SKM-1 treated with dmso at 0.1 percent for 144 hours (cell line): ENCODE results near the gene KRT36.

ENCODE experiments used
- DNase-seq: peaks from one replicate; lab custom pipeline; 2025; ENCODE audit not compliant: unreplicated experiment; lab: John Stamatoyannopoulos, UW

The KRT36 gene

DNA sequence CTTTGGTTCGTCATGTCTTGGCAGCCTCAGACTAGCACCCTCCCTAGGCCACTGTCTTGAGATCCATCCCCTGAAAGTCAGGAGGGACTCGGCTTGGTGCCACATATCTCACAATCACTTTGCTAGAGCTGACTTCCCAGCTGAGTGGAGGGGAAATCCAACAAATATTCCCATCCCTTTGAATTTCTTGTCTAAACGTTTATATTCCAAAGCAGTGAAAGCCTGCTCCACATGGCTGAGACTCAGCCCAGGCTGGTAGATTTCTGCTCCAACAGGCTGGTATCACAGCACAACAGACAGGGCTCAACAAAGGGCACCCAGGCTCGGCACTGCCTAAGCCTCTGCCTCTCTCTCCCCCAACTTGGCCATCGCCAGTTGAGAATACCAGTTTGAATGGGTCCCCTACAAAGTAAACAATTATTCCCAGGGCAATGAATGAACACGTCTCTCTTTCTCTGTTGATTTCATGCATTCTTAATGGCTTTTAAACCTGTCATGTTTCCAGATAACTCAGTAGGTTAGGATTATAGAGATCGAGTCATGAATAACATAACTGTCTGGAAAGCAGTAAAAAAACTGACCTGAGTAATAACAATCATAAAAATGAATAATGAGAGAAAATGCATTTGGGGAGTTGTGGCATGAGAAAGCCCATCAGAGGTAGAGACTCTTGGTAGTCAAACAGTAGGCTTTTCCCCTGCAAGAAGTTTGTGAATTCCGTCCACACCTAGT is 14.7 kb upstream of the KRT36 start:
- no peak for DNase-seq

DNA sequence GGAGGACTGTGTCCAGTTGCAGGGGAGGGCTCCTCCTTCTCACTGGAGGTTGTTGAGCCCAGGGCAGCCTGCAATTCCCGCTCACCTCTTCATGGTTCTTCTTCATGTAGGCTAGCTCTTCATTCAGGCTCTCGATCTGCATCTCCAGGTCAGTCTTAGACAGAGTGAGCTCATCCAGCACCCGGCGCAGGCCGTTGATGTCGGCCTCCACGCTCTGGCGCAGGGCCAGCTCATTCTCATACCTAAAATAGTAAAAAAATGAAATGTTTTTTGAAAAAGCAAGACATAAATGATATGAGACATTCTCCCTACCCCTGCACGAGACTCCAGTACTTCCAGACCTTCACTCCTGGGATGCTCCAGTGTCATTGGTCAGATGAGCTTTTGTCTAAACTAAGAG is 13.5 kb upstream of the KRT36 start:
- no peak for DNase-seq

DNA sequence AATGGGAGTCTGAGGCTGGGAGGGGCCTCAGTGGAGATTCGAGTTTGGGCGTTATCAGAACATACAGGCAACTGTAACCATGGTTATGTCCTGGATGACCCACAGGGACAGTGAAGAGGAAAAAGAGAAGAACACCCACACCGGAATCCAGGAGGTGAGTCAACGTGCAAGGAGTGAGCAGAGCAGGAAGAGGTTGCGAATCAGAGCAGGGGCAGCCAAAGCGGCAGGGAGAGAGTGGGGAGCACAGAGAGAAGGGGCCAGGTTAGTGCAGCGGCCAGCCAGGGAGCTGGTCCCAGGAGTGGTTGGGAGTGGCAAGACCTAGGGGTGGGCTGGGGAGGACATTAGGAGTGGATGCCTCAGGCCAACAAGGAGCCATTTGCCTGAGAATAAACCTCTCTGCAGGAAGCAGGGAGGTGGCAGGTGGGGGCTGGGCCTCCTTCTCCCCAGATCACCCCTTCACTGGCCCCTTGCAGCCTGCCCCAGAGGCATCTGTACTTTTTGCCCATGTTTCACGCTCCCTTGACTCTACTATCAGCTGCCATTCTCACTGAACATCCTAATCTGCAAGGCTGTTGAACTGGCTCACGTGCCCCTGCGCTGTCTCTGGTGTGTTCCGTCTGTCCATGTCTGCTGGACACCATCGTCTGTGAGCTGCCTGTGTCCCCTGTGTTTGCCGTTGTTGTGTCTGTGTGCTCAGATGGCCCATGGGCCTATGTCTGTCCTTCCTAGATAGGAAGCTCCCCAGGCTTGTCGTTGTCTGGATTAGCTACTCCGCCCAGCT is 10.6 kb upstream of the KRT36 start:
- DNase-seq: peak; percentile 43

- DNase-seq: no peak
Observed at GRCh38 chr17:41499714-41500113, 10.0 kb upstream of the KRT36 start.

GRCh38 chr17:41498276-41498675 is 8.6 kb upstream of the KRT36 start:
- peak; percentile 94 for DNase-seq

GRCh38 chr17:41496803-41497484 is 7.2 kb upstream of the KRT36 start:
- peak; percentile 97 for DNase-seq

GRCh38 chr17:41494524-41494923 is 4.8 kb upstream of the KRT36 start:
- DNase-seq: no peak

- DNase-seq: peak; percentile 87
Observed at GRCh38 chr17:41492771-41493170, 3.1 kb upstream of the KRT36 start.

DNA sequence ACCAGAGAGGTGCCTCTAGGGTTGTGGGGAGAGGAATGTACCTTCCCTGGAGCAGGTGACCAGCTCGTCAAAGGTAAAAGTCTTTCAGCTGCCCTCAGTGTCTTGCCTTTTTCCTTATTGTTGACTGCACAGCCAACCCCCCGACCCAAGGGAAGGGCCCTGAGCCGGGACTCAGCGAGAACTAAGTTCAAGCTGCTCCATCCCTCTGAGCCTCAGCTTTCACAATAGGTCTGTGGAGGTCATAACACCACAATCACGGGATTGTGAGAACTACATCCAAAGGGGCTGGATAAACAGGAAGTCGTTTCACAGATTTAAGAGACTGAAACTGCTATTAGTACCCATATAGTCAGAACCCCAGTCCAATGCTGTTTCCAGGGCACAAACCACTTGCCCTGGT is 2.6 kb upstream of the KRT36 start:
- DNase-seq: no peak

GRCh38 chr17:41491476-41491875 is 1.8 kb upstream of the KRT36 start:
- DNase-seq: no peak

GRCh38 chr17:41490000-41490990 is 585 bp upstream of the KRT36 start:
- DNase-seq: peak; percentile 6

- peak; percentile 43 for DNase-seq
Observed at GRCh38 chr17:41486809-41487530, 2.7 kb downstream of the KRT36 start.

DNA sequence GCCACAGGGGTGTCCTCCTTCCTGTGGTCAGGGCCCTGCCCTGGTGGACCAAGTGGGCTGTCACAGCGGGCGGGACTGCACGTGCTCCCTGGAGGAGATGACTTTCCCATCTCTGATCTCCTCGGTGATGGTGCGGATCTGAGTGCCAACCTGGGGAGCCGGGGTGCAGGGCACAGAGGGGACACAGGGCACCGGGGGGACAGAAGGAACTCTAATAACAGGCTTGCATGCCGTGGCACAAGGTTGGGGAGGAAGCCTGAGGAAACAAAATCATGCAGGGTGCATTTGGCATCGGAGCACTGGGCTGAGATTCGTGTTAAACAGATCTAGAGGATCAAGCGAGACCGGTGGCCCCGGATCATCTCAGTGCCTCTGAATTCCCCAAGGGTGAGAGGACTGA is 3.4 kb downstream of the KRT36 start:
- DNase-seq: no peak

DNA sequence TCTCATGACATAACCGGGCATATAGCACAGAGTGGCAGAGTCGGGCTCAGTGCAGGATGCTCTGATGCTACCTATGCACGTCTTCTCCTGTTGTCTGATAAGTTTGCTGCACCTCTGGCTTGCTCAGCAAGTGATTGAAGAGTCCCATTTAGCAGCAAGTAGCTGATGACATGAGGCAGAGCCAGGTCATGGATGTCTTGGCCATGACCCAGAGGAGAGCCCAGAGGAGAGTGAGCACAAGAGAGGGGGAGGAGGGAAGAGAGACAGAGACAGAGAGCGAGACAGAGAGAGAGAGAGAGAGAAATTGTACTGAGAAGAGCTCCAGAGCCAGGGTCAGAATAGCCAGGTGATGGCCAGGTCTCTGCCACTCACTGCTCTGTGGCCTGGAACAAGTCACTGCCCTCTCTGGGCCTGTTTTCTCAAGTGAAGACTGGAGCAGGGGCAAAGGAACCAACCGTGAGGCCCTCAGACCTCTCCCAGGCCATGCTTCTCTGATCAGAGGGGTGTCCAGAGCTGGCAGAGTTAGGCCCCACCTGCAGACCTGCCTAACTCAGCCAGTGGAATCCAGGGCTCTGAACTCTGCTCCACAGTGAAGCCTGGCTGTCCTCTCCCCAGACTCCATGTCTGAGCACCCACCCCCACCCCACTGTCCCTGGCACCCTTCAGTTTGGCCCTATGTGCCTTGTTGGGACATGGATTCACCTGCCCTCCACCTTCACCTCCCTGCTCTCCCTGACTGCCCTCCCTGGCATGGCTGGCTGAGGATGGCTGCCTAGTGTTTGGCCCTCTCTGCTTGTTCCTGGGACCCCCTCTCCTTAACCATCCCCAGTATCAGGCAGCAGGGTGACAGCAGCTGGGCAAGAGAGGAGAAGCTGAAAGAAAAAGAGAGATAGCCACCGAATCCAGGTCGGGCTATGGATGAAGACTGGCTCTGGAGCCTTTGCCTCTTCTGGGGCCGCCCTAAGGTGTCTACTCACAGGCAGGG is 4.5 kb downstream of the KRT36 start:
- DNase-seq: no peak

DNA sequence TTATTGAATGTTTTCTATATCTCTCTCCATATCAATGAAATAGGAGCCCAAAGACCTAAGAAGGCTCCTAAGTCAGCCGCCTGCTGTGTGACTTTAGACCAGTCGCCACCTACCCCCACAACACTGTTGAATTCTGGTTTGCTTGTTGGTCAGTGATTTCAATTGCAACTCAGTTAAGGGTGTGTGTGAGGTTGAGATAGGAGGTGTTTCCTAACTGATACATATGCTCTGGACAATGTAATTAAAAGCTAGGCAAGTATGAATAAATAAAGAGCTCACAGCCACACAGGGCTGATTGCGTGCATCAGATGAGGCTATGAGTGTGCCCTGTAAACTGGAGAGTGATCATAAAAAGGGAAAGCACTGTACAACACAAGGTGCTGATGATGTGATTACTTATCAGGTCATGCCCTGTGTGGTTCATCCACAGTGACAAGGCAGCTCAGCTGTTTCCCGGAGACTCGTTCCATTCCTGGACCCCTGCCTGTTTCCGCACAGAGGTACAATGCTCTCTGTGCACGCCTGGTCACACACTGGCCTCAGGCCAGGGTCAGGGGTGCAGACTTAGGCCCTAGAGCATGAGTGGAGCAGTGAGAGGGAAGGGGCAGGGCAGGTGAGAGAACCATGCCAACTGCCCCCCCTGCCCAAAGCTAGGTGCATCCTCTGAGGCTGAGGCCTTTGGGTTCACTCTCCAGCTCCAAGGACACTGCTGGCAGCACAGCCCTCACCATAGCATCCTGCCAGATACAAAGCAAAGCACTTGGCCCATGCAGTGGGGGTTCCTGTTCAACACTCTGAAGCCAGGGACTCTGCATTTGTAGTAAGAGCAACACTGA is 5.5 kb downstream of the KRT36 start:
- no peak for DNase-seq

- no peak for DNase-seq
Observed at GRCh38 chr17:41483531-41483930, 6.2 kb downstream of the KRT36 start.

- DNase-seq: no peak
Observed at GRCh38 chr17:41481036-41481435, 8.7 kb downstream of the KRT36 start, which contains the start of gene KRT35. Gene KRT35 (minus strand): TSS chr17:41481151. CDS start chr17:41481097, 54 bp downstream.

GRCh38 chr17:41480581-41480980 is 9.1 kb downstream of the KRT36 start:
- DNase-seq: no peak
